GM12875 (cell line): ENCODE results near the gene NAA35.
"Not testable (repeated sequence)": the region's sequence is repeated elsewhere in the genome, so short reads cannot be mapped to it uniquely, and the experiment has no call there.

Experiments used
- H3K4me3 ChIP-seq: one replicate; pipeline ENCODE4 v1.5.1; 2011; ENCODE audit warnings: low read depth, low read length, control low read depth
- CTCF ChIP-seq: IDR thresholded peaks from 2 replicates; pipeline ENCODE4 v1.5.1; 2011; ENCODE audit warnings: low read depth, mild to moderate bottlenecking, control low read depth, inconsistent platforms, low read length, moderate library complexity, borderline replicate concordance; ENCODE audit not compliant: insufficient read depth

The NAA35 gene

GRCh38 chr9:86047361-86047760 is 106.4 kb downstream of the NAA35 start:
- H3K4me3 ChIP-seq = no peak overlapping the region
- no peak for TF ChIP-seq CTCF

- H3K4me3 ChIP-seq = not testable (repeated sequence)
These were observed 107.2 kb downstream of the NAA35 start for GRCh38 chr9:86048018-86048742.

- no peak for TF ChIP-seq CTCF
- H3K4me3 ChIP-seq = no peak overlapping the region
These were observed 111.9 kb downstream of the NAA35 start for GRCh38 chr9:86052556-86053468.

- H3K4me3 ChIP-seq = no peak overlapping the region
- no peak for TF ChIP-seq CTCF
These were observed 113.7 kb downstream of the NAA35 start for GRCh38 chr9:86054695-86055094.

- no peak for TF ChIP-seq CTCF
These were observed 116.5 kb downstream of the NAA35 start for GRCh38 chr9:86057491-86057890.

GRCh38 chr9:86061972-86062739 is 121.2 kb downstream of the NAA35 start:
- no peak for TF ChIP-seq CTCF
- H3K4me3 ChIP-seq = no peak overlapping the region

More at GRCh38 chr9:86057491-86057890, 116.5 kb downstream of the NAA35 start:
- H3K4me3 ChIP-seq = no peak overlapping the region
